Ishikawa (cell line): Measurements from ENCODE around the gene DMBT1.

Experiments
- NFIC ChIP-seq: IDR thresholded peaks from 2 replicates; pipeline ENCODE4 v1.6.1; 2012
- RAD21 ChIP-seq: IDR thresholded peaks from 2 replicates; pipeline ENCODE4 v1.6.1; 2012; ENCODE audit warnings: low read depth
- TAF1 ChIP-seq: IDR thresholded peaks from 2 replicates; pipeline ENCODE4 v1.6.1; 2012; ENCODE audit warnings: low read depth, mild to moderate bottlenecking

DNA sequence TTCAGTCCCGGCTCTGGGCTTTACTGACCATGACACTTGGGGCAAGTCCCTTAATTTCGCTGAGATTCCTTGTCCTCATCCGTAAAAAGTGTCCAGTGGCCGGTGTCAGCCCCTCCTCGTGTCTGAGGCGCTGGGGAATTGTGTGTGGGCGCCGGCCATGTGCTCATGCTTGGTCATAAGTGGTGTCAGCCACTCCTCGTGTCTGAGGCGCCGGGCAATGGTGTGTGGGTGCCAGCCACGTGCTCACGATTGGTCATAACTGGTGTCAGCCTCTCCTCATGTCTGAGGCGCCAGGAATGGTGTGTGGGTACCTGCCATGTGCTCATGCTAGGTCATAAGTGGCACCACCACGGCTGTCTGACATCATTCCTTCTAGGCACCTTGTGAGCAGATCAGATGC is 40.7 kb upstream of the DMBT1 start:
- TF ChIP-seq TAF1 (no peak), NFIC (no peak), RAD21 (no peak)
